ENCODE results near the gene STK38L. TPM values are rescaled to one million over a fixed set of nuclear protein-coding genes. Genes with fewer than 3 reads are reported as not detected.

Gene STK38L
- total RNA-seq, 3 donors from 2014 or later = 45.2 to 69.4 (median 53.6) TPM

- no peak for TF ChIP-seq CTCF (IDR thresholded peaks at IDR 0.05)
- Histone ChIP-seq H3K4me3 (no peak overlapping the region), H3K9me3 (no peaks in the 10 kb centered on the region), H3K4me1 (ENCODE audit: low read depth) (no peaks in the 10 kb centered on the region), H3K36me3 (ENCODE audit: low read depth) (no peaks in the 10 kb centered on the region)
- DNase-seq (no peak), ATAC-seq (no peak)
- intact Hi-C loops (cut with DNase I, micrococcal nuclease) = no loop called here
These were observed 99.3 kb downstream of the STK38L start for GRCh38 chr12:27343255-27344000.

GRCh38 chr12:27344246-27344645 lies 100.2 kb downstream of the STK38L start:
- TF ChIP-seq CTCF (IDR thresholded peaks at IDR 0.05) = no peak
- DNase-seq = no peak
- Histone ChIP-seq H3K36me3 (ENCODE audit: low read depth) (no peaks in the 10 kb centered on the region), H3K9me3 (no peaks in the 10 kb centered on the region), H3K4me3 (no peak overlapping the region), H3K4me1 (ENCODE audit: low read depth) (no peaks in the 10 kb centered on the region)
- ATAC-seq = no peak
- intact Hi-C loops (cut with DNase I, micrococcal nuclease) = no loop called here

- no peak for TF ChIP-seq CTCF (IDR thresholded peaks at IDR 0.05)
- no peaks in the 10 kb centered on the region for H3K36me3 ChIP-seq (ENCODE audit: low read depth)
- no peak for DNase-seq
- no peak overlapping the region for H3K4me3 ChIP-seq
- H3K9me3 ChIP-seq = no peaks in the 10 kb centered on the region
- intact Hi-C loops (cut with DNase I, micrococcal nuclease) = no loop called here
- no peaks in the 10 kb centered on the region for H3K4me1 ChIP-seq (ENCODE audit: low read depth)
- no peak for ATAC-seq
These were observed 100.7 kb downstream of the STK38L start for GRCh38 chr12:27344760-27345159.

GRCh38 chr12:27345376-27345775 lies 101.3 kb downstream of the STK38L start:
- intact Hi-C loops (cut with DNase I, micrococcal nuclease) = no loop called here
- TF ChIP-seq CTCF (IDR thresholded peaks at IDR 0.05) = no peak
- DNase-seq = no peak

GRCh38 chr12:27347779-27348178 lies 103.7 kb downstream of the STK38L start:
- no peak overlapping the region for H3K4me3 ChIP-seq
- no peak for DNase-seq
- intact Hi-C loops (cut with DNase I, micrococcal nuclease) = no loop called here
- no peak for ATAC-seq
- no peaks in the 10 kb centered on the region for H3K36me3 ChIP-seq (ENCODE audit: low read depth)
- H3K9me3 ChIP-seq = no peaks in the 10 kb centered on the region
- TF ChIP-seq CTCF (IDR thresholded peaks at IDR 0.05) = no peak
- H3K4me1 ChIP-seq (ENCODE audit: low read depth) = no peaks in the 10 kb centered on the region

More at GRCh38 chr12:27345376-27345775, 101.3 kb downstream of the STK38L start:
- Histone ChIP-seq H3K36me3 (ENCODE audit: low read depth) (no peaks in the 10 kb centered on the region), H3K9me3 (no peaks in the 10 kb centered on the region), H3K4me1 (ENCODE audit: low read depth) (no peaks in the 10 kb centered on the region), H3K4me3 (no peak overlapping the region)
- ATAC-seq = no peak

All from mucosa of descending colon (tissue), 3 donors.